IMR-90 (cell line): Measurements from ENCODE around the gene FOXN3. TPM values are rescaled to one million over a fixed set of nuclear protein-coding genes. Genes with fewer than 3 reads are reported as not detected.

Experiments used
- ATAC-seq: fragments of 200-7000 bp; cut with Tn5 transposase; 2 replicates; pipeline ENCODE4 v1.9.1; 2020; ENCODE audit warnings: low read depth, mild to moderate bottlenecking, moderate library complexity
- BruUV-seq: library from RNA; stranded (reverse); fragments of 400-500 nt; replicated peaks from 2 replicates; lab custom pipeline; 2021; lab: Mats Ljungman, UMichigan
- CTCF ChIA-PET: fragments of 300-600 bp; formaldehyde crosslinking; extraction: SDS; loops from one replicate; lab custom pipeline; 2021; ENCODE audit warnings: antibody characterized with exemption; lab: Yijun Ruan, JAX
- POLR2A ChIA-PET: fragments of 300-600 bp; sonication (Branson Sonifier 250); formaldehyde crosslinking; loops from one replicate; lab custom pipeline; 2022; ENCODE audit warnings: antibody characterized with exemption; ENCODE audit not compliant: unreplicated experiment; lab: Charles Lee
- DNase-seq: peaks from one replicate; pipeline ENCODE4 v3.0.0; 2013
- H2AFZ ChIP-seq: replicated peaks from 2 replicates; pipeline ENCODE3; 2013; ENCODE audit warnings: low read length, mild to moderate bottlenecking; ENCODE audit not compliant: poor library complexity
- H2AK5ac ChIP-seq: 2 replicates; pipeline ENCODE4 v1.6.1; 2013; ENCODE audit warnings: low read depth, low read length, inconsistent platforms
- H2AK9ac ChIP-seq: replicated peaks from 2 replicates; pipeline ENCODE3; 2013; ENCODE audit warnings: mild to moderate bottlenecking, low read depth, low read length, moderate library complexity; ENCODE audit not compliant: poor library complexity
- H2BK120ac ChIP-seq: 2 replicates; pipeline ENCODE4 v1.6.1; 2013; ENCODE audit warnings: low read depth, low read length, inconsistent platforms
- H2BK15ac ChIP-seq: 3 replicates; pipeline ENCODE4 v1.6.1; 2013; ENCODE audit warnings: low read depth, low read length, inconsistent platforms
- H2BK20ac ChIP-seq: 2 replicates; pipeline ENCODE4 v1.6.1; 2013; ENCODE audit warnings: low read depth, mild to moderate bottlenecking, inconsistent platforms, low read length, moderate library complexity
- H2BK5ac ChIP-seq: 2 replicates; pipeline ENCODE4 v1.6.1; 2013; ENCODE audit warnings: mild to moderate bottlenecking, low read depth, low read length, inconsistent platforms; ENCODE audit not compliant: poor library complexity, severe bottlenecking
- H3K14ac ChIP-seq: replicated peaks from 2 replicates; pipeline ENCODE4 v1.6.1; 2013; ENCODE audit warnings: low read depth, low read length, inconsistent platforms
- H3K18ac ChIP-seq: 2 replicates; pipeline ENCODE4 v1.6.1; 2013; ENCODE audit warnings: low read depth, low read length, control low read depth
- H3K23ac ChIP-seq: 2 replicates; pipeline ENCODE4 v1.6.1; 2013; ENCODE audit warnings: low read depth, low read length, inconsistent platforms
- H3K27ac ChIP-seq: 2 replicates; pipeline ENCODE4 v1.5.1; 2013; ENCODE audit warnings: mild to moderate bottlenecking, control low read depth, low read length; ENCODE audit not compliant: insufficient read depth
- H3K27me3 ChIP-seq: 2 replicates; pipeline ENCODE4 v1.6.1; 2013; ENCODE audit warnings: low read length; ENCODE audit not compliant: control insufficient read depth, insufficient read depth
- H3K36me3 ChIP-seq: 2 replicates; pipeline ENCODE4 v1.6.1; 2013; ENCODE audit warnings: low read length, mixed read lengths; ENCODE audit not compliant: control insufficient read depth, insufficient read depth
- H3K4ac ChIP-seq: 2 replicates; pipeline ENCODE4 v1.6.1; 2013; ENCODE audit warnings: low read depth, low read length, inconsistent platforms
- H3K4me1 ChIP-seq: 2 replicates; pipeline ENCODE4 v1.6.1; 2013; ENCODE audit warnings: low read length, mixed read lengths; ENCODE audit not compliant: control insufficient read depth, insufficient read depth
- H3K4me2 ChIP-seq: 2 replicates; pipeline ENCODE4 v1.6.1; 2013; ENCODE audit warnings: low read depth, mild to moderate bottlenecking, control low read depth, low read length, moderate library complexity
- H3K4me3 ChIP-seq: 2 replicates; pipeline ENCODE4 v1.5.1; 2013; ENCODE audit warnings: low read depth, mild to moderate bottlenecking, control low read depth, low read length, moderate library complexity; ENCODE audit not compliant: insufficient read depth
- H3K56ac ChIP-seq: 2 replicates; pipeline ENCODE4 v1.6.1; 2013; ENCODE audit warnings: low read length, inconsistent platforms; ENCODE audit not compliant: insufficient read depth; ENCODE audit errors: extremely low read depth
- H3K79me1 ChIP-seq, 2 experiments: 2 replicates each; pipeline ENCODE4 v1.6.1; 2013; ENCODE audit warnings: low read length in 2 of 2, inconsistent platforms in 1 of 2, low read depth in 1 of 2
- H3K9ac ChIP-seq: 2 replicates; pipeline ENCODE4 v1.6.1; 2013; ENCODE audit warnings: low read depth, low read length, control low read depth
- H3K9me1 ChIP-seq: 2 replicates; pipeline ENCODE4 v1.6.1; 2013; ENCODE audit warnings: low read length, inconsistent platforms; ENCODE audit not compliant: insufficient read depth
- H3K9me3 ChIP-seq: 2 replicates; pipeline ENCODE4 v1.6.1; 2013; ENCODE audit warnings: low read length; ENCODE audit not compliant: control insufficient read depth, insufficient read depth
- H4K20me1 ChIP-seq: 2 replicates; pipeline ENCODE4 v1.6.1; 2013; ENCODE audit warnings: low read length, inconsistent platforms; ENCODE audit not compliant: insufficient read depth
- H4K5ac ChIP-seq: 2 replicates; pipeline ENCODE4 v1.6.1; 2013; ENCODE audit warnings: mild to moderate bottlenecking, low read depth, low read length, control low read depth
- H4K8ac ChIP-seq, 2 experiments: 2 replicates each; pipeline ENCODE4 v1.6.1; 2013; ENCODE audit warnings: low read depth in 2 of 2, low read length in 2 of 2, control low read depth in 1 of 2, inconsistent platforms in 1 of 2
- H4K91ac ChIP-seq: 2 replicates; pipeline ENCODE4 v1.6.1; 2013; ENCODE audit warnings: low read depth, low read length, inconsistent platforms; ENCODE audit not compliant: insufficient read depth
- BHLHE40 ChIP-seq: fragments of 150-350 bp; IDR thresholded peaks from 2 replicates; pipeline ENCODE4 v1.6.1; 2016; ENCODE audit warnings: mild to moderate bottlenecking, low read depth, low read length
- MAFK ChIP-seq: IDR thresholded peaks from 2 replicates; pipeline ENCODE4 v1.6.1; 2012; ENCODE audit warnings: low read depth, low read length, improper control_type of control experiment
- WGBS, 2 experiments: methylation state at CpG; one replicate each; pipeline versions ENCODE4 v1.1.5 to v1.1.7; 2013; ENCODE audit warnings: missing lambda C conversion rate in 2 of 2; ENCODE audit not compliant: insufficient read length in 1 of 2; ENCODE audit errors: extremely low coverage in 2 of 2; 5-methylcytosine and 5-hydroxymethylcytosine counted together
- dilution Hi-C: fragments of 300-500 bp; cut with HindIII; formaldehyde crosslinking; loops from one replicate; pipeline ENCODE4 v1.14.3; 2018; ENCODE audit warnings: low sequenced_read_pairs; ENCODE audit not compliant: unreplicated experiment
- in situ Hi-C: fragments of 300-500 bp; cut with MboI; formaldehyde crosslinking; loops from 3 replicates; pipeline ENCODE4 v1.14.3; 2019; ENCODE audit warnings: low sequenced_read_pairs, inconsistent platforms, mixed read lengths
- intact Hi-C: fragments of 100-400 bp; cut with micrococcal nuclease; formaldehyde crosslinking; loops from 2 replicates; pipeline ENCODE4 v1.10.0; 2022
- polyA plus RNA-seq, 3 experiments: library from polyadenylated mRNA; depleted of rRNA; stranded (reverse); fragments of >200 nt; gene quantifications; 2 replicates each; pipeline ENCODE4 v1.2.3, GENCODE V29; 2012; ENCODE audit warnings: low replicate concordance in 1 of 3
- total RNA-seq: library from RNA; depleted of rRNA; stranded (reverse); fragments of >200 nt; gene quantifications from 2 replicates; pipeline ENCODE4 v1.2.3, GENCODE V29; 2012

Gene FOXN3
- total and polyA plus RNA-seq, 2 of the 4 experiments (the other 2 are of a cell fraction), result 22.6 to 33.7 TPM

GRCh38 chr14:89343356-89343755 is 73.7 kb downstream of the FOXN3 start:
- Histone ChIP-seq H3K4me1 (peaks cover 19% of the 10 kb centered on the region), H3K18ac (no peak overlapping the region), H3K36me3 (peaks cover 12% of the 10 kb centered on the region), H3K27me3 (no peaks in the 10 kb centered on the region), H2BK15ac (no peak overlapping the region), H3K4me2 (no peak overlapping the region), H3K23ac (no peak overlapping the region), H2BK20ac (no peak overlapping the region), H2BK120ac (no peak overlapping the region), H4K5ac (no peak overlapping the region), H4K91ac (no peak overlapping the region), H3K79me1 (peaks cover 38 to 55% of the 10 kb centered on the region in 2 experiments), H3K4me3 (no peak overlapping the region), H3K4ac (no peak overlapping the region), H3K14ac (no peak overlapping the region), H2AK9ac (no peak overlapping the region), H4K20me1 (peaks cover 2% of the 10 kb centered on the region), H3K9ac (no peak overlapping the region), H3K56ac (no peak overlapping the region), H3K9me1 (peaks cover 8% of the 10 kb centered on the region), H3K9me3 (no peaks in the 10 kb centered on the region), H4K8ac (no peak overlapping the region), H2AK5ac (no peak overlapping the region), H2AFZ (no peak overlapping the region), H2BK5ac (no peak overlapping the region), H3K27ac (no peak overlapping the region)
- DNase-seq, result no peak
- dilution Hi-C loops (no loop called here), intact Hi-C loops (no loop called here), in situ Hi-C loops (no loop called here)
- ATAC-seq, result no peak
- WGBS, 2 experiments, result no CpG with 5 or more reads among the region's 2 CpGs
- POLR2A ChIA-PET, result no interaction called here
- TF ChIP-seq MAFK (peak; percentile 100), BHLHE40 (no peak)
- BruUV-seq, result no TSS peak
- CTCF ChIA-PET, result interaction anchor here (0.6 kb wide), 2 partner anchors 55 to 552 kb away, joined by 3 to 8 read pairs; no protein-coding TSS in a partner anchor
